Measurements from ENCODE around the gene TMEM250. TPM values are rescaled to one million over a fixed set of nuclear protein-coding genes. Genes with fewer than 3 reads are reported as not detected.

TMEM250 gene
- total and polyA plus RNA-seq, 4 donors, result 14.9 to 25.1 (median 20.5) TPM

DNA sequence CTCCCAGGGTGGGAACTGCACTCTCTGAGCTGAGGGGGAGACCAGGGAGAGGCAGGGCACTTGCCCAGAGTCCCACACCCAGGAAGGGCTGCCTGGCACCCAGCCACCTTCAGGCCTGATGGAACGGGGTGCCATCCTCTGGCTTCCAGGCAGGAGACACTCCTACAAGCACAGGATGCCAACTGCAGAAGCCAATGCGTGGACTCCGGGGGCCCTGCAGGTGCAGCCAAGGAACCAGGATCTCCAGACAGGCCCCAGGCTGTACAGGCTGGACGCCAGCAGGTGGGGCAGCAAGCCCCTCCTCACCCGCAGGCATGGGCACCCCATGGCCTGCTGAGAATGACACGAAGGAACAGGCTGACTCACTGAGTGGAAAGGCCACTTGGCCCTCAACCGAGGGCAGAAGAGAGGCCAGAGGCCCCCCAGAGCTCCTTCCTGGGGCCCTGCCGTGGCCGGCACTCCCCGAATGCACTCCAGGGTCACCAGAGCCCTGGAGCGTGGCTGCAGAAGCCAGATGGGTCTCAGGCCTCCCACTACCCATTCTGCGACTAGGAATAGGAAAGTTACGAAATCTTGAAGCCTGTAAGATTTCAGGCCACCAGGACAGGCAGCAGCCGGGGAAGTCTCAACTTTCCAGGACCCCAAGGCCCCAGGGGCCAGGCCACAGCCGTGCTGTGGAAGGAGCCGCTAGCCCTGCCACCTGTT lies 39.3 kb downstream of the TMEM250 start:
- no peaks in the 10 kb centered on the region for H3K9me3 ChIP-seq (ENCODE audit: control insufficient read depth, low read length)
- no peaks in the 10 kb centered on the region for H3K36me3 ChIP-seq (ENCODE audit: control insufficient read depth in 1 of 2, insufficient read depth in 2 of 2, low read length in 1 of 2)
- intact Hi-C loops (cut with DNase I), result no loop called here
- WGBS, 2 donors, result 35 to 42% methylated on average over 16 of the region's 16 CpGs
- H3K27ac ChIP-seq (ENCODE audit: low read depth in 1 of 2, low read length in 2 of 2), result peak overlapping the region in 1 of 2 donors; percentile 6
- H3K4me3 ChIP-seq (ENCODE audit: low read length in 2 of 2), result no peak overlapping the region
- DNase-seq (peak in 1 of 2 donors; percentile 44), ATAC-seq (ENCODE audit: low FRiP score) (peak; percentile 3)
- no peaks in the 10 kb centered on the region for H3K4me1 ChIP-seq (ENCODE audit: control insufficient read depth in 1 of 2, insufficient read depth in 2 of 2, low read length in 2 of 2)
- H3K27me3 ChIP-seq (ENCODE audit: control insufficient read depth in 1 of 2, insufficient read depth in 2 of 2, low read length in 1 of 2), result no peaks in the 10 kb centered on the region

DNA sequence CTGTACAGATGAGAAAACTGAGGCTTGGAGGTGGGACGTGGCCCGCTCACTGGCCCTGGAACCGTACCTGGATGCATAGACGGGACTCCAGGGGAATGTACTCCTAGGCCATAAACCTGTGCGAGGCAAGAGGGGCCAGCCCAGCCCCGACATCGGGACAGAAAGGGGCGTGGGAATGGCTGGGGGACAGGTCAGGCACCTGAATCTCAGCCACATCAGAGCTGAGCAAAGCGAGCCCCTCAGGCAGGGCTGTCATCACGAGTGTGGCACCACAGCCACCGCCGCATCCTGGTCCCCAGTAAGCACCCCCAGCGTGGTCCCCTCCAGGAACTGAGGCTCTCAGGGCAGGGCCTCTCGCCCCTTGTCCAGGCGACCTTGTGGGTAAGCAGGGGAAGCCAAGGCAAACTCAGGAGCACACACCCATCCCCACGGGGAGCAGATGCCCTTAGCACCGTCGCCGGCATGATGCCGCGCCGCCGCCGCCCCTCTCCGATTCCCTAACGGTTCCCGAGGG lies 40.1 kb downstream of the TMEM250 start:
- Histone ChIP-seq H3K27me3 (ENCODE audit: control insufficient read depth in 1 of 2, insufficient read depth in 2 of 2, low read length in 1 of 2) (no peaks in the 10 kb centered on the region), H3K9me3 (ENCODE audit: control insufficient read depth, low read length) (no peaks in the 10 kb centered on the region), H3K4me3 (ENCODE audit: low read length in 2 of 2) (no peak overlapping the region), H3K4me1 (ENCODE audit: control insufficient read depth in 1 of 2, insufficient read depth in 2 of 2, low read length in 2 of 2) (no peaks in the 10 kb centered on the region), H3K27ac (ENCODE audit: low read depth in 1 of 2, low read length in 2 of 2) (no peak overlapping the region), H3K36me3 (ENCODE audit: control insufficient read depth in 1 of 2, insufficient read depth in 2 of 2, low read length in 1 of 2) (no peaks in the 10 kb centered on the region)
- DNase-seq (peak; percentile 31 to 74), ATAC-seq (ENCODE audit: low FRiP score) (no peak)
- WGBS, 2 donors, result 85 to 86% methylated on average over 27 of the region's 27 CpGs
- intact Hi-C loops (cut with DNase I), result no loop called here

DNA sequence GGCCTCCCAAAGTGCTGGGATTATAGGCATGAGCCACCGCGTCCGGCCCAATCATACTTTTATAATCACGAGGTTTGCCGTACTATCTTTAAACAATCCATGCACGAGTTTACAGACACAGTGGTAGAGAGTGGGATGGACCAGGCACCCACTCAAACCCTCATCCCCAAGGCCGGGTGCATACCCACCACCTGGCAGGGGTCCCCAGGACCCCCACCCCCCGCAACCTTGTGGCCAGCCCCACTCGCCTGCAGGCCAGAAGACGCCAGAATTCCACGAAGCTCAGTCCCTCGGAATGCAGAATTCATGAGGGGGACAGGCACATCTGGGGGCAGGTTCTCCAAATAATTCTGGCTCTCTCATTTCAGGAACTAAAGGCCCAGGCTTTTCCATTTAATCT lies 40.7 kb downstream of the TMEM250 start:
- Histone ChIP-seq H3K27ac (ENCODE audit: low read depth in 1 of 2, low read length in 2 of 2) (no peak overlapping the region), H3K36me3 (ENCODE audit: control insufficient read depth in 1 of 2, insufficient read depth in 2 of 2, low read length in 1 of 2) (no peaks in the 10 kb centered on the region), H3K9me3 (ENCODE audit: control insufficient read depth, low read length) (no peaks in the 10 kb centered on the region), H3K4me3 (ENCODE audit: low read length in 2 of 2) (no peak overlapping the region), H3K27me3 (ENCODE audit: control insufficient read depth in 1 of 2, insufficient read depth in 2 of 2, low read length in 1 of 2) (no peaks in the 10 kb centered on the region), H3K4me1 (ENCODE audit: control insufficient read depth in 1 of 2, insufficient read depth in 2 of 2, low read length in 2 of 2) (no peaks in the 10 kb centered on the region)
- DNase-seq (peak; percentile 3 to 51), ATAC-seq (ENCODE audit: low FRiP score) (no peak)
- intact Hi-C loops (cut with DNase I), result no loop called here
- WGBS, 2 donors, result 82 to 85% methylated on average over 12 of the region's 12 CpGs

DNA sequence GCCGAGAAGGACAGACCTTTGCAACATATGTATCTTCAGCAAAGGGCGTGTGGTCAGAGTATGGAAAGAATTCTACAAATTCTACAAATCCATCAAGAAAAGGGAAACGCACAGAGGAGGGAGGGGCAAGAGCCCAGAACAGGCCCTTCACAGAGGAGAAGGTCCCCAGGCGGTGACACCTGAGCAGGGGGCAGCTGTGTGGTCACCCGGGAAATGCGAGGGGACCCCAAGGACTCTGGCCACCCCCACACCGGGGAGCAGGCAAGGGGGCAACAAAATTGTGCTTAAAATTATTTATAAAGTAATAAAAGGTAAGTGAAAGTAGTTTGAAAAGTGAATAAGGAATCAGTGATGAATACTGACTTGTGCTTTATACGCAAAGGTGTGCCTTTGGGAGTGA lies 41.2 kb downstream of the TMEM250 start:
- 74 to 82% methylated on average over 8 of the region's 8 CpGs for WGBS, 2 donors
- Histone ChIP-seq H3K27ac (ENCODE audit: low read depth in 1 of 2, low read length in 2 of 2) (no peak overlapping the region), H3K4me1 (ENCODE audit: control insufficient read depth in 1 of 2, insufficient read depth in 2 of 2, low read length in 2 of 2) (no peaks in the 10 kb centered on the region), H3K9me3 (ENCODE audit: control insufficient read depth, low read length) (no peaks in the 10 kb centered on the region), H3K4me3 (ENCODE audit: low read length in 2 of 2) (no peak overlapping the region), H3K27me3 (ENCODE audit: control insufficient read depth in 1 of 2, insufficient read depth in 2 of 2, low read length in 1 of 2) (no peaks in the 10 kb centered on the region), H3K36me3 (ENCODE audit: control insufficient read depth in 1 of 2, insufficient read depth in 2 of 2, low read length in 1 of 2) (no peaks in the 10 kb centered on the region)
- intact Hi-C loops (cut with DNase I), result no loop called here
- ATAC-seq (ENCODE audit: low FRiP score) (no peak), DNase-seq (peak in 1 of 2 donors; percentile 4)

DNA sequence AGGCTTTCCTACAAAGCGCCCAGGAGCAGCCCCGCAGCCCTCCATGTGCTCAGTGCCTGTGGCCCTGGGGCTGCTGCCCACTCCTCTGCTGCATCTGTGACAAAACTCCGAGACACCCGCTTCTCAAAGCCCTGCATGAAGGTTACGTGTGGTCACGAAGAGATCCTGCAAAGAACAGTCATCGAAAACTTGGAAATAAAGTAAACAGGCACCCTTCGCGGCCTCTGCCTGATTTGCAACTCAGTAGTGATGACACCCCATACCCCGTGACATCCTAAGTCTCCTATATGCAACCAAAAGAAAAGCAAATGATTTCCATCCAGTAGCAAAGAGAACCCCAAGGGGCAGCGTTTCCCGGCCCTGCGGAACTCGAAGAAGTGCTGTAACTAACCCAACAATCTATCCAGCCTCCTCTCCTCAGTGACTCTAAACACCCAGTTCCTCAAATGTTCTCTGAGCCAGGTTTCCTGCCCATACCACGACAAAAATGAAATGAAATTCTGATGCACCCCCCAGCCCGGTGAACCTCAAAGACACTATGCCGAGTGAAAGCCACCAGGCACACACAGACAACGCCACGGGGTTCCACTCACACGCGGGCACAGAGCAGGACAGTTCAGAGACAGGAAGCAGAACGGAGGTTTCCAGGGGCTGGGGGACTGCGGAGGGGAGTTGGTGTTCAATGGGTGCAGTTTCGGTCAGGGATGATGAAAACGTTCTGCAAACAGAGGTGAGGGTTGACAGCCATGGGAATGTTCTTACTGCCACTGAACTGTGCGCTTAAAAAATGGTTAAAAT lies 42.6 kb downstream of the TMEM250 start:
- H3K27me3 ChIP-seq (ENCODE audit: control insufficient read depth in 1 of 2, insufficient read depth in 2 of 2, low read length in 1 of 2), result no peaks in the 10 kb centered on the region
- no peak overlapping the region for H3K4me3 ChIP-seq (ENCODE audit: low read length in 2 of 2)
- no peak overlapping the region for H3K27ac ChIP-seq (ENCODE audit: low read depth in 1 of 2, low read length in 2 of 2)
- intact Hi-C loops (cut with DNase I), result no loop called here
- H3K9me3 ChIP-seq (ENCODE audit: control insufficient read depth, low read length), result no peaks in the 10 kb centered on the region
- DNase-seq, result peak; percentile 38 to 61
- 85 to 86% methylated on average over 26 of the region's 26 CpGs for WGBS, 2 donors
- no peaks in the 10 kb centered on the region for H3K36me3 ChIP-seq (ENCODE audit: control insufficient read depth in 1 of 2, insufficient read depth in 2 of 2, low read length in 1 of 2)
- no peak for ATAC-seq (ENCODE audit: low FRiP score)
- no peaks in the 10 kb centered on the region for H3K4me1 ChIP-seq (ENCODE audit: control insufficient read depth in 1 of 2, insufficient read depth in 2 of 2, low read length in 2 of 2)

DNA sequence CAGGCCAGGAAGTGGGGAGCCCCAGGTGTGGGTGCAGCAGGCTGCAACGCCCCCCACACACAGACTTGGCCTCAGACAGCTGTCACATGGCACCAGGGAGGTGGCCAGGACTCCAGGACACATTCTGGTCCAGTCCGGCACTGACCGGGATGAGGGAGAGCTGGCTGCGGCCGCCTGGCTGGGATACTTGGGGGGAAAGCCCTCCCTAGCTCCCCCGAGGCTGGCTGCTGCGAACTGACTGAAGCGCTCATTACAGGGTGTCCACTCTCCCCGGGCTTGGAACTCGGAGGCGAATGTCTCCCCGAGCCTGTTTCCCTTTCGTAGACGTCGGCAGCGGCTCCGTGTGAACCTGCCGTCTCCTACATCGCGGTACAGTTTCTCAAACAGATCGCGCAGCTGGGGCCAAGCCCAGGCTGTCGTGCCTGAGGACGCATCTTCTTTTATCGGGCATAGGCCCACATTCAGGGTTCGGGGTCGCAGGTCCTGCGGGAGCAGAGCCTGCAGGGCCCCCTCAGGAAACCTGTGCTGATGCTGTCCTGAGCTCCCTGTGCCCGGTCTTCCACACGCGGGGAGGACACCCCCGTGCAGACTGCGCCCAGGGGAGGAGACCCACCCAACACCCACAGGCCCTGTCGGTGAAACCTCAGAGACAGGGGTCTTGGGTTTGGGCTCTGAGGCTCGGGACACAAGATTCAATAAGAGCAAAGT lies 43.4 kb downstream of the TMEM250 start:
- no peak overlapping the region for H3K27ac ChIP-seq (ENCODE audit: low read depth in 1 of 2, low read length in 2 of 2)
- 84 to 87% methylated on average over 35 of the region's 35 CpGs for WGBS, 2 donors
- H3K9me3 ChIP-seq (ENCODE audit: control insufficient read depth, low read length), result no peaks in the 10 kb centered on the region
- ATAC-seq (ENCODE audit: low FRiP score) (no peak), DNase-seq (peak in 1 of 2 donors; percentile 39)
- H3K4me3 ChIP-seq (ENCODE audit: low read length in 2 of 2), result no peak overlapping the region
- H3K27me3 ChIP-seq (ENCODE audit: control insufficient read depth in 1 of 2, insufficient read depth in 2 of 2, low read length in 1 of 2), result no peaks in the 10 kb centered on the region
- intact Hi-C loops (cut with DNase I), result no loop called here
- H3K4me1 ChIP-seq (ENCODE audit: control insufficient read depth in 1 of 2, insufficient read depth in 2 of 2, low read length in 2 of 2), result no peaks in the 10 kb centered on the region
- H3K36me3 ChIP-seq (ENCODE audit: control insufficient read depth in 1 of 2, insufficient read depth in 2 of 2, low read length in 1 of 2), result no peaks in the 10 kb centered on the region

DNA sequence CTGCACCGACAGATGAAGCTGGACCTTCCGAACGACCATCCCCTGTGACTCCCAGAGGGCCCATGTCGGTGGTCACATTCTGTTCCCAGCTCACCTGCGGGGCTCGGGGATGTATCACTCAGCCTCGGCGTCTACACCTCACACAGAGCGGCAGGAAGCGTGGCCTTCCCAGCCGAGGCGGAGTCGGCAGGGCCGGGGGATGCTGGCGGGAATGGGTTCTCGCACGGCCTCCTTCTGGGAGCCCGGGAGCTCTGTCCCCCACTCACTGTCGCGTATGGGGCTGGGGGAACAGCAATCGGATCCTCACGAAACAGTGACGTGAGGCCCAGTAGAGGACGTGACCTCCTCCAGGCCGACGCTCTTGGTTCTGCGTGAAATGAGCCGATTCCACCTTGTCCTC lies 44.0 kb downstream of the TMEM250 start:
- Histone ChIP-seq H3K27ac (ENCODE audit: low read depth in 1 of 2, low read length in 2 of 2) (no peak overlapping the region), H3K9me3 (ENCODE audit: control insufficient read depth, low read length) (no peaks in the 10 kb centered on the region), H3K4me1 (ENCODE audit: control insufficient read depth in 1 of 2, insufficient read depth in 2 of 2, low read length in 2 of 2) (no peaks in the 10 kb centered on the region), H3K4me3 (ENCODE audit: low read length in 2 of 2) (no peak overlapping the region), H3K27me3 (ENCODE audit: control insufficient read depth in 1 of 2, insufficient read depth in 2 of 2, low read length in 1 of 2) (no peaks in the 10 kb centered on the region), H3K36me3 (ENCODE audit: control insufficient read depth in 1 of 2, insufficient read depth in 2 of 2, low read length in 1 of 2) (no peaks in the 10 kb centered on the region)
- intact Hi-C loops (cut with DNase I), result no loop called here
- no peak for ATAC-seq (ENCODE audit: low FRiP score)
- DNase-seq, result peak in 1 of 2 donors; percentile 31
- WGBS, 2 donors, result 89 to 90% methylated on average over 28 of the region's 28 CpGs
